GM18517 (cell line): Measurements from ENCODE around the gene DDR1.
"Not testable (repeated sequence)": the region's sequence is repeated elsewhere in the genome, so short reads cannot be mapped to it uniquely, and the experiment has no call there.

Experiments
- ATAC-seq: cut with Tn5 transposase; IDR thresholded peaks from one replicate; pipeline ENCODE4 v1.9.1; 2021; ENCODE audit warnings: mild to moderate bottlenecking, moderate library complexity; ENCODE audit not compliant: unreplicated experiment

The DDR1 gene

GRCh38 chr6:30891816-30892538 lies 7.7 kb downstream of the DDR1 start:
- no peak for ATAC-seq

DNA sequence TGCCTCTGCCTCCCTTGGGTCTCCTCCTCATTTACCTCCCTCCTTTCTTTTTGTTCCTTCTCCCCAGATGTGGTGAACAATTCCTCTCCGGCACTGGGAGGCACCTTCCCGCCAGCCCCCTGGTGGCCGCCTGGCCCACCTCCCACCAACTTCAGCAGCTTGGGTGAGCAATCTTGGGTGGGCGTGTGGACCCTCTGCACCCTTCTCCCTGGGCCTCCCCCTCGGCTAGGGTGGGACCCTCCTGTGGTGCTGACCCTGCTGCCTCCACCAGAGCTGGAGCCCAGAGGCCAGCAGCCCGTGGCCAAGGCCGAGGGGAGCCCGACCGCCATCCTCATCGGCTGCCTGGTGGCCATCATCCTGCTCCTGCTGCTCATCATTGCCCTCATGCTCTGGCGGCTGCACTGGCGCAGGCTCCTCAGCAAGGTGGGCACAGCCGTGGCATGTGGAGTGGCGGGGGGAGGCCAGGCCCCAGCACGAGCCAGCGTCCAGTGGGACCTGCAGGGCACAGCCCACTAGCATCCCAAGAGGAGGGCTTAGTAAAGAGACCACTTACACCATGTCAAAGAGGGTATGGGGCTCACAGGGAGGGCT lies 8.8 kb downstream of the DDR1 start:
- ATAC-seq = no peak

- ATAC-seq = no peak
Observed at GRCh38 chr6:30893666-30894065, 9.3 kb downstream of the DDR1 start.

DNA sequence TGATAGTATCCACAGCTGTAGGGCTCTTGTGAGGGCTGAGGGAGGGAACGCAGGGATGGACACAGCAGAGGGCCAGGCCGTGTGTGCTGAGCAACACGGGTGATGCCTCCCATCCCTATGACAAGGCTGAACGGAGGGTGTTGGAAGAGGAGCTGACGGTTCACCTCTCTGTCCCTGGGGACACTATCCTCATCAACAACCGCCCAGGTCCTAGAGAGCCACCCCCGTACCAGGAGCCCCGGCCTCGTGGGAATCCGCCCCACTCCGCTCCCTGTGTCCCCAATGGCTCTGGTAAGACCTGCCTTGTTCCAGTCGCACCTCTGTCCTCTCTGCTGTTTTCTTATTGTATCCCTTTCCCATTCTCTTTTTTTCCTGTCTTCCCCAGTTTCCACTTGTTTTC lies 10.1 kb downstream of the DDR1 start:
- ATAC-seq = no peak

DNA sequence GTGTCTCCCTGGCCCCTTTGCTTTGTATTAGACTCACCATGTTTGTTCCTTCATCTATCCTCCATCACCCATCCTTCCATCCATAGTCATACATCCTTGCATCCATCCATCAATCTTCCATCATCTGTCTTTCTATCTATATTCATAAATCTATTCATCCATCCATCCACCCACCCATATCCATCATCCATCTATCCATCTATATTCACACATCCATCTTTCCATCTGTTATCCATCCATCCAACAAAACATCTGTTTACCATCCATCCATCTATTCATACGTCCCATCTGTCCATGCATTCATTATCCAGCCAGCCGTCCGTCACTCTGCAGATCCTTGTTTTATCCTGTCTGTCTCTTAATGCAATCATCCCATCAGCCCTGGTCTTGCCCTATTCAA lies 10.6 kb downstream of the DDR1 start:
- ATAC-seq = no peak

GRCh38 chr6:30895343-30895742 lies 11.0 kb downstream of the DDR1 start:
- no peak for ATAC-seq

GRCh38 chr6:30896541-30896940 lies 12.2 kb downstream of the DDR1 start:
- ATAC-seq = no peak

- no peak for ATAC-seq
Observed at GRCh38 chr6:30897882-30898281, 13.6 kb downstream of the DDR1 start.

DNA sequence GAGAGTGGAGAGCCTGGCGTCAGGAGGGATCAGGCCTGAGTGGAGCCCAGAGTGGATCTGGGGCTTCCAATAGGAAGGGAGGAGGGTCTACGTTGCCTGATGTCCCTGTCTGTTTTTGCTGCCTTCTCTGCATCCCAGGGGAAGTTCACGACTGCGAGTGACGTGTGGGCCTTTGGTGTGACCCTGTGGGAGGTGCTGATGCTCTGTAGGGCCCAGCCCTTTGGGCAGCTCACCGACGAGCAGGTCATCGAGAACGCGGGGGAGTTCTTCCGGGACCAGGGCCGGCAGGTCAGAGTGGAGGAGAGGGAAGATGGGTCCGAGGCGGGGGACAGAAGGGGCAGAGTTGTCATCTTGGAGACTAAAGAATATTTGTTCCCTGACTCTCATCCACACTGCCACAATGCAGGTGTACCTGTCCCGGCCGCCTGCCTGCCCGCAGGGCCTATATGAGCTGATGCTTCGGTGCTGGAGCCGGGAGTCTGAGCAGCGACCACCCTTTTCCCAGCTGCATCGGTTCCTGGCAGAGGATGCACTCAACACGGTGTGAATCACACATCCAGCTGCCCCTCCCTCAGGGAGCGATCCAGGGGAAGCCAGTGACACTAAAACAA lies 14.5 kb downstream of the DDR1 start:
- ATAC-seq = no peak

- ATAC-seq = no peak
Observed at GRCh38 chr6:30900863-30901417, 16.6 kb downstream of the DDR1 start.

GRCh38 chr6:30901436-30901835 lies 17.1 kb downstream of the DDR1 start:
- no peak for ATAC-seq

DNA sequence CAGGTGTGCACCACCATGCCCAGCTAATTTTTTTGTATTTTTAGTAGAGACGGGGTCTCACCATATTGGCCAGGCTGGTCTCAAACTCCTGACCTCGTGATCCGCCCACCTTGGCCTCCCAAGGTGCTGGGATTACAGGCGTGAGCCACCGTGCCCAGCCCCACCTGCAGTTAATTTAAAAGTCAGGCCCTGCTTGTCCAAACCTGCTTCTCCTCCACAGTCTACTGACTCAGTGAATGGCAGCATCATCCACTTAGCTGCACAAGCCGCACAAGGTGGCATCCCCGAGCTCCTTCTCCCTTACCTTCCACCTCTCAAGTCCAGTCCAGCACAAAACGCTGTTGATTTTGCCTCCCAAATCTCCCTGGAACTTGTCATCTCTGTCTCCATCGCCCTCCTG lies 17.9 kb downstream of the DDR1 start:
- ATAC-seq = not testable (repeated sequence)

DNA sequence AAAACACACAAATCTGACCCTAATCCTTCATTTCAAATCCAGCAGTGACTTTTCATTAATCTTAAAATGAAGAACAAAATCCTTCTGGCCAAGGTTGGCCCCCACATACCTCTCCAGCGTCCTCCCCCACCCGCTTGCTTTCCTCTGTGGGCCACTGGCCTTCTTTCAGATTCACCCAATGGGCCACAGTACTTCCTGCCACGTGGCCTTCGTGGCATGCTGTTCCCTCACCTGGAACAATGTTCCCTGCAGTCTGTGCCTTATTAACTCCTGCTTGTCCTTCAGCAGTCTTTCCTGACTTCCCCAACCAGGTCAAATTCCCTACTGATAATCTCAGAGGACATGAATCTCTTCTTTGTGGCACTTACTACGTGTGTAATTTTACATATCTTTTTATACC lies 18.4 kb downstream of the DDR1 start:
- no peak for ATAC-seq

DNA sequence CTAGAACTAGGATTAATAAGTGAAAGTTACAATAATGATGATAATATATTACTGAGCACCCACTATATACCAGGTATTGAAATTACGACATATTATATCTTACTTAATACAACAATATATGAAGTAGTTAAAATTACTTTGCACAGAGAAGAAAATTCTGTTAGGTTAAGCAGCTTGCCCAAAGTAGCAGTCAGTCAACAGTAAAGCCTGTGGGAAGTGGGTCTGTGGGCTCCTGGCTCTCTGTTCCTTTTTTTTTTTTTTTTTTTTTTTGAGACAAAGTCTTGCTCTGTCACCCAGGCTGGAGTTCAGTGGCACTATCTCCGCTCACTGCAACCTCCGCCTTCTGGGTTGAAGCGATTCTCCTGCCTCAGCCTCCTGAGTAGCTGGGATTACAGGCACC lies 18.9 kb downstream of the DDR1 start:
- no peak for ATAC-seq

DNA sequence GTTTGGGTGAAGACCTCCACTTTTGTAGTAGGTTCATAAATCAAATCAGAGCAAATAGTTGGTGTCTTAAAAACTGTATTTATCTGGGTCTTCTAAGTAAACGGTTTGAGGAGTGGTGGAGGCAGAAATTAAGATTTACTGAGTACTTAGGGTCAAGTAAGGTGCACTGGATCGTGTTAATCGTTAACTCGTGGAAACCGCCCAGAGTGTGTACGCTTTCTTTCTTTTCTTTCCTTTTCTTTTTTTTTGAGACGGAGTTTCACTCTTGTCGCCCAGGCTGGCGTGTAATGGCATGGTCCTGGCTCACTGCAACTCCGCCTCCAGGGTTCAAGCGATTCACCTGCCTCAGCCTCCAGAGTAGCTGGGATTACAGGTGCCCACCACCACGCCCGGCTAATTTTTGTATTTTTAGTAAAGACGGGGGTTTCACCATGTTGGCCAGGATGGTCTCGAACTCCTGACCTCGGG lies 23.0 kb downstream of the DDR1 start:
- not testable (repeated sequence) for ATAC-seq

DNA sequence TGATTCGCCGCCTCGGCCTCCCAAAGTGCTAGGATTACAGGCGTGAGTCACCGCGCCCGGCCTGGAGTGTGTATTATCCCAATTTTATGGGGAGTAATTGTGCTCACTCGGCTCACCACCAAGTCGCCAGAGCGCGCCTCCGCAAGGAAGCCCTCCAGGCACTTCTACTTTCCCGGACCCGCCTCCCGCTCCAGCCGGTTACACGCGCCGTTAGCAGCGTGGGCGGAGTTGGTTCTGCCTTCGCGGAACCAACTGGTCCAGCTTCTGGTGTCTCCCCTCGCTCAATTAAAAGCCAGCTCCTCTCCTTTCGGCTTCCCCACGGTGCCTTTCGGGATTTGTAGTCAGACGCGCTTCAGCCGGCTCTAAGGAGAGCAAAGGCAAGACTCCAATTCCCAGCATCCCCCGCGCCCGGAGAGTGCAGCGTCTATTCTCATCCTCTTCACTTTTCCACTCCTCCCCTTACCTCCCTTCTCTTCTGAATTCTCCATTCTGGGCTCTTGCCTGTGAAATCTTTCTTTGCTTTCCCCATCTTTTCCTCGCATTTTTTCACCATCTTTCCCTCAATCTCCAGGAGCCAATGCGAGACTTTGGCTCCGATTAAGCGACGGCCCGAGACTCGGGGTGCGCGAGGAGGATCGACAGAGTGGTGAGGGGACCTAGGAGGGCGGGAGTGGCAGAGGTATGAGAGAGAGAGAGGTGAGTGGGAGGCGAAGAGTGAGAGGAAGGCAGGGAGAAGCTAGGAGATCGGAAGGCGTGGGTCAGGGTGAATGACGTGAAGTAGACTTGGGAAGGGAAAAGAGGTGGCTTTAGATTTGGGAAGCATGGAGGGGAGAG lies 23.7 kb downstream of the DDR1 start, which contains the start of gene GTF2H4:
Gene GTF2H4 (plus strand): TSS at position 450 of the 834 bp plus-strand sequence.
- ATAC-seq = peak; percentile 96

- no peak for ATAC-seq
Observed at GRCh38 chr6:30908700-30909099, 24.4 kb downstream of the DDR1 start.

DNA sequence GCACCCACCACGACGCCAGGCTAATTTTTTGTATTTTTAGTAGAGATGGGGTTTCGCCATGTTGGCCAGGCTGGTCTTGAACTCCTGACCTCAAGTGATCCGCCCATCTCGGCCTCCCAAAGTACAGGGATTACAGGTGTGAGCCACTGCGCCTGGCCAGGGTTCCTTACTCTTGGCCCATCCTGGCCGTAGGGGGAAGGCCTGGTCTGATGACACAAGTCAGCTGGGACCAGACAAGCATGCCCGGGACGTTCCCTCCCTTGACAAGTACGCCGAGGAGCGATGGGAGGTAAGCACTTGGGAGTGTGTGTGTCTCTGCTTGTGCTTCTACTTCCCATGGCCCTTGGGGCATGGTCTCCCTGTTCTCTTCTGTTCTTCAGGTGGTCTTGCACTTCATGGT lies 26.2 kb downstream of the DDR1 start:
- ATAC-seq = not testable (repeated sequence)

GRCh38 chr6:30912746-30913520 lies 28.6 kb downstream of the DDR1 start:
- no peak for ATAC-seq

DNA sequence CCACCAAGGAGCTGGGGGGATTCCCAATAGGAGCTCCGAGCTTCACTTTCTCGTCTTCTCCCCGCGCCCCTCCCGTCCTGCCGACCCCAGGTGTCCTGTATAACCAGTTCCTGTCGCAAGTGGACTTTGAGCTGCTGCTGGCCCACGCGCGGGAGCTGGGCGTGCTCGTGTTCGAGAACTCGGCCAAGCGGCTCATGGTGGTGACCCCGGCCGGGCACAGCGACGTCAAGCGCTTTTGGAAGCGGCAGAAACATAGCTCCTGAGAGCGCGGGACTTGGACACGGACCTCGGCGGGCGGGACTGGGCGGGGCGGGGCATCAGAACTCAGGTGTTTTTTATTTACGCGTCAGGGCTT lies 29.4 kb downstream of the DDR1 start:
- ATAC-seq = no peak
